SHP77 treated with DMSO at 0.1 percent for 48 hours (cell line): ENCODE data around the gene CFAP61.
A peak's percentile ranks its signal among the peaks of the same experiment; 100 is the strongest.

Source experiments
- DNase-seq: peaks from one replicate; lab custom pipeline; 2025; lab: John Stamatoyannopoulos, UW

CFAP61 gene

GRCh38 chr20:20174089-20174835 is 121.9 kb downstream of the CFAP61 start:
- no peak for DNase-seq

- no peak for DNase-seq
These were observed 129.0 kb downstream of the CFAP61 start for GRCh38 chr20:20181322-20181721.

GRCh38 chr20:20184149-20184548 is 131.8 kb downstream of the CFAP61 start:
- DNase-seq = no peak

- no peak for DNase-seq
These were observed 132.4 kb downstream of the CFAP61 start for GRCh38 chr20:20184706-20185105.

GRCh38 chr20:20188647-20189046 is 136.3 kb downstream of the CFAP61 start:
- DNase-seq = no peak

GRCh38 chr20:20192366-20192765 is 140.0 kb downstream of the CFAP61 start:
- DNase-seq = no peak

- no peak for DNase-seq
These were observed 142.8 kb downstream of the CFAP61 start for GRCh38 chr20:20195021-20195705.

- DNase-seq = no peak
These were observed 144.3 kb downstream of the CFAP61 start for GRCh38 chr20:20196610-20197009.

GRCh38 chr20:20198011-20198410 is 145.7 kb downstream of the CFAP61 start:
- no peak for DNase-seq

GRCh38 chr20:20199361-20200160 is 147.2 kb downstream of the CFAP61 start:
- DNase-seq = peak; percentile 59

GRCh38 chr20:20201124-20201523 is 148.8 kb downstream of the CFAP61 start:
- peak; percentile 20 for DNase-seq

- DNase-seq = no peak
These were observed 149.3 kb downstream of the CFAP61 start for GRCh38 chr20:20201639-20202038.

GRCh38 chr20:20202768-20203167 is 150.4 kb downstream of the CFAP61 start:
- no peak for DNase-seq

GRCh38 chr20:20203784-20204183 is 151.5 kb downstream of the CFAP61 start:
- peak; percentile 72 for DNase-seq

GRCh38 chr20:20204256-20204655 is 151.9 kb downstream of the CFAP61 start:
- DNase-seq = peak; percentile 92

- peak; percentile 67 for DNase-seq
These were observed 153.0 kb downstream of the CFAP61 start for GRCh38 chr20:20205141-20205861.

GRCh38 chr20:20205862-20206236 is 153.5 kb downstream of the CFAP61 start:
- no peak for DNase-seq

GRCh38 chr20:20206788-20207187 is 154.5 kb downstream of the CFAP61 start:
- no peak for DNase-seq

- DNase-seq = peak; percentile 48
These were observed 155.0 kb downstream of the CFAP61 start for GRCh38 chr20:20207291-20207690.

- DNase-seq = peak; percentile 22
These were observed 155.5 kb downstream of the CFAP61 start for GRCh38 chr20:20207872-20208271.

- DNase-seq = peak; percentile 36
These were observed 157.4 kb downstream of the CFAP61 start for GRCh38 chr20:20209684-20210083.

GRCh38 chr20:20210327-20210726 is 158.0 kb downstream of the CFAP61 start:
- DNase-seq = peak; percentile 57
